HCT116 (cell line): Measurements from ENCODE around the gene PPP6C. TPM values are rescaled to one million over a fixed set of nuclear protein-coding genes. Genes with fewer than 3 reads are reported as not detected.

Source experiments
- ATAC-seq: fragments of 200-7000 bp; cut with Tn5 transposase; 2 replicates; pipeline ENCODE4 v1.9.1; 2020; ENCODE audit warnings: mild to moderate bottlenecking, moderate library complexity
- BruUV-seq: library from RNA; stranded (reverse); fragments of 400-500 nt; replicated peaks from 2 replicates; lab custom pipeline; 2021; lab: Mats Ljungman, UMichigan
- CTCF ChIA-PET: fragments of 300-600 bp; sonication (Branson Sonifier 250); formaldehyde crosslinking; loops from one replicate; lab custom pipeline; 2021; ENCODE audit warnings: antibody characterized with exemption; lab: Charles Lee
- POLR2A ChIA-PET: fragments of 300-600, 350-600 bp; sonication (Branson Sonifier 250); formaldehyde crosslinking; loops from one replicate; lab custom pipeline; 2021; ENCODE audit warnings: antibody characterized with exemption; lab: Charles Lee
- RAD21 ChIA-PET, 2 experiments: fragments of 300-600 bp; sonication (Branson Sonifier 250); formaldehyde crosslinking; loops; one replicate each; lab custom pipeline; 2023; ENCODE audit warnings: low total read pairs in 2 of 2; ENCODE audit not compliant: uncharacterized antibody in 2 of 2, unreplicated experiment in 2 of 2, low non-redundant PET in 1 of 2; lab: Charles Lee
- DNase-seq: peaks from one replicate; pipeline ENCODE4 v3.0.0-alpha.2; 2010; ENCODE audit warnings: low read depth, low spot score
- H2AFZ ChIP-seq: fragments of 200-600 bp; shearing (Covaris generic), sonication (generic); 2 replicates; pipeline ENCODE4 v1.6.1; 2017; ENCODE audit warnings: low read depth, mixed run types, mixed read lengths, antibody characterized with exemption, low read length; ENCODE audit not compliant: poor library complexity, severe bottlenecking
- H3K27ac ChIP-seq: 2 replicates; pipeline ENCODE4 v1.5.1; 2012; ENCODE audit warnings: low read depth, low read length
- H3K27me3 ChIP-seq: fragments of 200-600 bp; sonication (generic); 2 replicates; pipeline ENCODE4 v1.6.1; 2016; ENCODE audit warnings: mixed run types, low read length, mixed read lengths; ENCODE audit not compliant: insufficient read depth
- H3K36me3 ChIP-seq, 2 experiments: fragments of 200-500 bp in 1 of 2; fragments of 200-600 bp in 1 of 2; sonication (Bioruptor generic) in 1 of 2; sonication (generic) in 1 of 2; 2 replicates each; pipeline versions ENCODE4 v1.5.1 to v1.6.1; 2014 to 2016; ENCODE audit warnings: low read length in 2 of 2, inconsistent platforms in 1 of 2, mixed read lengths in 1 of 2, mixed run types in 1 of 2; ENCODE audit not compliant: insufficient read depth in 2 of 2, control insufficient read depth in 1 of 2
- H3K4me1 ChIP-seq, 2 experiments: fragments of 200-600 bp in 1 of 2; sonication (generic) in 1 of 2; 2 replicates each; pipeline versions ENCODE4 v1.5.1 to v1.6.1; 2012 to 2017; ENCODE audit warnings: low read length in 2 of 2, inconsistent platforms in 1 of 2, mild to moderate bottlenecking in 1 of 2, mixed read lengths in 1 of 2, mixed run types in 1 of 2, moderate library complexity in 1 of 2; ENCODE audit not compliant: insufficient read depth in 2 of 2, control insufficient read depth in 1 of 2
- H3K4me2 ChIP-seq: fragments of 200-600 bp; sonication (generic); 2 replicates; pipeline ENCODE4 v1.6.1; 2017; ENCODE audit warnings: mixed run types, low read length, mixed read lengths
- H3K4me3 ChIP-seq, 2 experiments: fragments of 200-600 bp in 1 of 2; sonication (generic) in 1 of 2; replicated peaks in 1 of 2; 2 replicates each; pipeline ENCODE4 v1.5.1; 2011 to 2016; ENCODE audit warnings: low read length in 2 of 2, control low read depth in 1 of 2, low read depth in 1 of 2, mild to moderate bottlenecking in 1 of 2, mixed read lengths in 1 of 2, mixed run types in 1 of 2
- H3K79me2 ChIP-seq: fragments of 200-600 bp; sonication (generic); 2 replicates; pipeline ENCODE4 v1.6.1; 2017; ENCODE audit warnings: mild to moderate bottlenecking, mixed run types, low read length, moderate library complexity, mixed read lengths; ENCODE audit not compliant: insufficient read depth
- H3K9ac ChIP-seq: fragments of 200-600 bp; sonication (generic); 2 replicates; pipeline ENCODE4 v1.6.1; 2016; ENCODE audit warnings: low read length, mixed read lengths
- H3K9me2 ChIP-seq: fragments of 200-600 bp; sonication (generic), shearing (Covaris generic); 2 replicates; pipeline ENCODE4 v1.6.1; 2017; ENCODE audit warnings: mixed run types, mild to moderate bottlenecking, moderate library complexity; ENCODE audit not compliant: insufficient read depth
- H3K9me3 ChIP-seq, 2 experiments: fragments of 200-500 bp in 1 of 2; fragments of 200-600 bp in 1 of 2; sonication (Bioruptor generic) in 1 of 2; sonication (generic) in 1 of 2; 2 replicates each; pipeline ENCODE4 v1.6.1; 2014 to 2017; ENCODE audit warnings: low read length in 2 of 2, mixed read lengths in 2 of 2, inconsistent platforms in 1 of 2, low read depth in 1 of 2, mild to moderate bottlenecking in 1 of 2, mixed run types in 1 of 2, moderate library complexity in 1 of 2; ENCODE audit not compliant: control insufficient read depth in 1 of 2, insufficient read depth in 1 of 2
- H4K20me1 ChIP-seq: fragments of 200-600 bp; sonication (generic), shearing (Covaris generic); 2 replicates; pipeline ENCODE4 v1.6.1; 2017; ENCODE audit warnings: mixed run types, mild to moderate bottlenecking, moderate library complexity; ENCODE audit not compliant: insufficient read depth
- FOSL1 ChIP-seq: IDR thresholded peaks from 2 replicates; pipeline ENCODE4 v1.6.1; 2012; ENCODE audit warnings: low read depth
- POLR2A ChIP-seq: IDR thresholded peaks from 2 replicates; pipeline ENCODE4 v1.7.0; 2011; ENCODE audit warnings: borderline replicate concordance; ENCODE audit not compliant: insufficient read depth, insufficient read length; ENCODE audit errors: extremely low read depth
- SP1 ChIP-seq: IDR thresholded peaks from 2 replicates; pipeline ENCODE4 v1.6.1; 2012; ENCODE audit warnings: low read depth
- SRF ChIP-seq: IDR thresholded peaks from 2 replicates; pipeline ENCODE4 v1.6.1; 2012; ENCODE audit warnings: low read depth
- TCF7L2 ChIP-seq: IDR thresholded peaks from 2 replicates; pipeline ENCODE4 v1.7.0; 2011; ENCODE audit warnings: borderline replicate concordance, inconsistent platforms; ENCODE audit not compliant: insufficient read depth, insufficient read length; ENCODE audit errors: extremely low read depth
- YY1 ChIP-seq: IDR thresholded peaks from 2 replicates; pipeline ENCODE4 v1.6.1; 2011; ENCODE audit warnings: low read length, low read depth, moderate library complexity, mild to moderate bottlenecking; ENCODE audit not compliant: insufficient replicate concordance; ENCODE audit errors: extremely low read depth
- intact Hi-C: fragments of 100-400 bp; cut with micrococcal nuclease; formaldehyde crosslinking; loops from 2 replicates; pipeline ENCODE4 v1.10.0; 2022
- total RNA-seq: library from RNA; stranded (reverse); gene quantifications from one replicate; pipeline ENCODE4 v1.2.1, GENCODE V29; 2021; ENCODE audit not compliant: unreplicated experiment

The PPP6C gene
- total RNA-seq, 1 experiment from 2014 or later, result 35.4 TPM

DNA sequence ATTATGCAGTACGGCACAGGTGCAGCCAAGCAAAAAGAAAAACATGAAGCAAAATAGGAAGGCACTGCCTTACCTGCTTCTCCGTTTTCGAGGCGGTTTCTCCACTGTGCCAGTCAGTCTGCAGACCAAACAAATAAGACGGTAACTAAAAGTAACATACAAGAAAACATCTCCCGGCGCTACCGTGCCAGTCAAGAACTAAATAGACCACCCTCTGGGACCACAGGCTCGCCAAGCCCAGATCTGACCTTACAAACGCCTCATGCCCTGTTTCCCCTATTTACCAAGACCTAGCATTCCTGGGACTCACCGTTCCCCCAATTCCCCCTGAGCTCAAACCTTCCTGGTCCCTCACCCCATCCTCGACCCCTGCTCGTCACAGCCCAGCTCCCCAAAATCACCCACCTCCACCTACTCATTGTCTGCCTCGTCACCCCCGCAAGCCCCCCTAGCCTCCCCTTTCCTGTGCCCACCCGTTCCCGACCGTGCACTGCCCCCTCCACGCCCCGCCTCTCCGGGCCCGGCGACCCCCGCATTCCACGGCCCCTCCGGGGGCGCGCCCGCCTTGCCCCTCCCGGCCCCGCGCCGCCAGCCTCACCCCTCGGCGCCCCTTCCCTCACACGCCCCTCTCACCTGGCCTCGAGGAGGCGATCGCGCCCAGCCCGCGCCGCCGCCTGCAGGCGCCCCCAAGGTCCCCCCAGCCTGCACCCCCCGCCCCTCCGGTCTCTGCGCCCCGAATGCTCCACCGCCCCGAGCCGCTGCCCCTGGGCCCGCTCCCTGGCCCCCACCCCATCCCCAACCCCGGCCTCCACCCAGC is 46.8 kb downstream of the PPP6C start:
- no peak for DNase-seq
- BruUV-seq, result no TSS peak
- peak overlapping the region; percentile 63 to 71 for H3K4me3 ChIP-seq
- H3K27me3 ChIP-seq, result no peaks in the 10 kb centered on the region
- peak overlapping the region; percentile 89 for H3K4me2 ChIP-seq
- H3K27ac ChIP-seq, result no peak overlapping the region; the same call in 1 of the 2 replicates
- CTCF ChIA-PET, result interaction anchor here (0.8 to 1.7 kb wide), 6 partner anchors 12 to 371 kb away, joined by 3 to 5 read pairs (median 4); partner anchors contain the start of gene WDR38
- peaks cover 7 to 12% of the 10 kb centered on the region in 2 experiments; a peak in 3 of 4 replicates for H3K4me1 ChIP-seq
- peaks cover 2 to 5% of the 10 kb centered on the region in 2 experiments; a peak in 1 of 4 replicates for H3K36me3 ChIP-seq
- H3K9me3 ChIP-seq, result no peaks in the 10 kb centered on the region
- H3K9me2 ChIP-seq, result no peaks in the 10 kb centered on the region
- H4K20me1 ChIP-seq, result no peaks in the 10 kb centered on the region; the same call in 1 of the 2 replicates
- ATAC-seq, result no peak
- TF ChIP-seq SRF (no peak), YY1 (no peak), FOSL1 (no peak)
- H3K9ac ChIP-seq, result peak overlapping the region; percentile 59
- RAD21 ChIA-PET, result interaction anchor here in 1 of 2 experiments (0.7 to 1.2 kb wide), 3 partner anchors 15 to 368 kb away, joined by 6 to 7 read pairs (median 7); no protein-coding TSS in a partner anchor
- H3K79me2 ChIP-seq, result peaks cover 12% of the 10 kb centered on the region; the same call in 1 of the 2 replicates
- POLR2A ChIA-PET, result interaction anchor here (0.7 to 1.0 kb wide), 5 partner anchors 11 to 56 kb away, joined by 3 to 5 read pairs (median 3); no protein-coding TSS in a partner anchor
- no peak overlapping the region for H2AFZ ChIP-seq
- intact Hi-C loops, result loop anchor here (2.0 to 5.0 kb wide), 3 partner anchors 232 to 370 kb away; partner anchors contain the start of gene NR6A1

DNA sequence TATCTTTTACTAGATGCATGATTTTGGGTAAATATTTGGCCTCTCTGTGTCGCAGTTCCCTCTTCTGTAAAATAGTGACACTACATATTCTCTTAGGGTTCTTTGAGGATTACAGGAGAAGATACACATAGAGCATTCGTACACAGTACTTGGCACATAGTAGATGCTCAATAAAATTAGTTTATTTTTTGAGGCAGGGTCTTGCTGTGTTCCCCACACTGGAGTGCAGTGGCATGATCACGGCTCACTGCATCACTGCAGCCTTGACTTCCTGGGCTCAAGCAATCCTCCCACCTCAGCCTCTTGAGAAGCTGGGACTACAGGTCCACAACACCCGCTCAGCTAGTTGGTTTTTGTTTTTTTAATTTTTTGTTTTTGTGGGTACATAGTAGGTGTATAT is 47.9 kb downstream of the PPP6C start:
- RAD21 ChIA-PET, result no interaction called here
- TSS peak; percentile 34 for BruUV-seq
- Histone ChIP-seq H2AFZ (no peak overlapping the region), H3K4me1 (peaks cover 7 to 12% of the 10 kb centered on the region in 2 experiments; a peak in 3 of 4 replicates), H3K36me3 (peaks cover 2 to 5% of the 10 kb centered on the region in 2 experiments; a peak in 1 of 4 replicates), H3K79me2 (peaks cover 12% of the 10 kb centered on the region; the same call in 1 of the 2 replicates), H4K20me1 (no peaks in the 10 kb centered on the region; the same call in 1 of the 2 replicates), H3K4me2 (peak overlapping the region; percentile 89; the same call in 1 of the 2 replicates), H3K9ac (no peak overlapping the region), H3K27ac (no peak overlapping the region), H3K9me3 (no peaks in the 10 kb centered on the region), H3K4me3 (no peak overlapping the region), H3K9me2 (no peaks in the 10 kb centered on the region), H3K27me3 (no peaks in the 10 kb centered on the region)
- POLR2A ChIA-PET, result interaction anchor here (0.7 to 0.9 kb wide), 4 partner anchors 10 to 296 kb away, joined by 3 to 4 read pairs (median 3); no protein-coding TSS in a partner anchor
- intact Hi-C loops, result loop anchor here (2.0 to 5.0 kb wide), 3 partner anchors 233 to 369 kb away; partner anchors contain the start of gene NR6A1
- no peak for TF ChIP-seq SP1
- TF ChIP-seq TCF7L2, result no peak
- no peak for TF ChIP-seq POLR2A
- ATAC-seq (no peak), DNase-seq (no peak)
- CTCF ChIA-PET, result interaction anchor here (0.8 kb wide), 1 partner anchor 56 kb away, joined by 3 read pairs; no protein-coding TSS in a partner anchor
